HepG2 (cell line): Measurements from ENCODE around the gene SMAD6. TPM values are rescaled to one million over a fixed set of nuclear protein-coding genes. Genes with fewer than 3 reads are reported as not detected.

Source experiments
- ATAC-seq: fragments of 200-7000 bp; cut with Tn5 transposase; 3 replicates; pipeline ENCODE4 v1.9.1; 2020; ENCODE audit warnings: mild to moderate bottlenecking, moderate library complexity
- BruUV-seq: library from RNA; stranded (reverse); fragments of 400-500 nt; replicated peaks from 2 replicates; lab custom pipeline; 2021; lab: Mats Ljungman, UMichigan
- CTCF ChIA-PET: fragments of 300-600 bp; formaldehyde crosslinking; extraction: SDS; loops from one replicate; lab custom pipeline; 2021; ENCODE audit warnings: low total read pairs, inconsistent platforms, low intra/inter-chr PET ratio; lab: Yijun Ruan, JAX
- POLR2A ChIA-PET: fragments of 350-600 bp; sonication (Branson Sonifier 250); formaldehyde crosslinking; loops from one replicate; lab custom pipeline; 2020; ENCODE audit warnings: antibody characterized with exemption, inconsistent platforms; lab: Yijun Ruan, JAX
- DNase-seq: peaks from one replicate; pipeline ENCODE4 v3.0.0-alpha.2; 2015; ENCODE audit warnings: low spot score
- FAIRE-seq: peaks from 3 replicates; lab custom pipeline; 2011; peaks lifted over from hg19 to GRCh38; lab: Jason Lieb, UNC
- H2AFZ ChIP-seq: one replicate; pipeline ENCODE4 v1.6.1; 2011; ENCODE audit warnings: low read length, inconsistent platforms
- H3K27ac ChIP-seq: fragments of 300-600 bp; 3 replicates; pipeline ENCODE4 v1.8.0; 2011; ENCODE audit warnings: mixed run types, mild to moderate bottlenecking, mixed read lengths, low read length, inconsistent platforms; ENCODE audit not compliant: insufficient read depth; ENCODE audit errors: extremely low read length
- H3K27me3 ChIP-seq, 2 experiments: fragments of 200-600 bp in 1 of 2; 2 replicates in 1 of 2; 3 replicates in 1 of 2; pipeline versions ENCODE4 v1.6.0 to v1.8.0; 2011; ENCODE audit warnings: low read length in 2 of 2, mild to moderate bottlenecking in 2 of 2, moderate library complexity in 2 of 2, inconsistent platforms in 1 of 2; ENCODE audit not compliant: insufficient read depth in 2 of 2, control insufficient read depth in 1 of 2
- H3K36me3 ChIP-seq, 2 experiments: fragments of 200-600 bp in 1 of 2; replicated peaks in 1 of 2; 2 replicates in 1 of 2; 3 replicates in 1 of 2; pipeline versions ENCODE4 v1.5.1 to v1.8.0; 2011; ENCODE audit warnings: low read length in 2 of 2, inconsistent platforms in 1 of 2; ENCODE audit not compliant: insufficient read depth in 2 of 2, control insufficient read depth in 1 of 2
- H3K4me1 ChIP-seq: 2 replicates; pipeline ENCODE4 v1.5.1; 2012; ENCODE audit warnings: low read length, inconsistent platforms; ENCODE audit not compliant: insufficient read depth
- H3K4me2 ChIP-seq: 2 replicates; pipeline ENCODE4 v1.6.0; 2011; ENCODE audit warnings: low read depth, low read length, inconsistent platforms
- H3K4me3 ChIP-seq, 3 experiments: fragments of 200-600 bp in 1 of 3; sonication (generic), shearing (Covaris generic) in 1 of 3; replicated peaks in 1 of 3; 2 replicates each; pipeline ENCODE4 v1.5.1; 2011 to 2016; ENCODE audit warnings: low read length in 3 of 3, inconsistent platforms in 2 of 3, low read depth in 2 of 3, mild to moderate bottlenecking in 2 of 3, control low read depth in 1 of 3, mixed read lengths in 1 of 3; ENCODE audit not compliant: insufficient read depth in 1 of 3
- H3K79me2 ChIP-seq: one replicate; pipeline ENCODE4 v1.6.1; 2011; ENCODE audit warnings: low read length, inconsistent platforms; ENCODE audit not compliant: insufficient read depth
- H3K9ac ChIP-seq: 2 replicates; pipeline ENCODE4 v1.6.0; 2011; ENCODE audit warnings: mild to moderate bottlenecking, low read depth, low read length, inconsistent platforms; ENCODE audit not compliant: insufficient read depth
- H3K9me3 ChIP-seq: 2 replicates; pipeline ENCODE4 v1.5.1; 2012; ENCODE audit warnings: mild to moderate bottlenecking, low read length
- H4K20me1 ChIP-seq: 2 replicates; pipeline ENCODE4 v1.6.0; 2011; ENCODE audit warnings: inconsistent platforms, mild to moderate bottlenecking, low read length, moderate library complexity; ENCODE audit not compliant: insufficient read depth
- PAF1 ChIP-seq: IDR thresholded peaks from 2 replicates; pipeline ENCODE4 v1.6.1; 2016; ENCODE audit warnings: missing genetic modification reagents, missing compliant biosample characterization
- WGBS: methylation state at CpG from one replicate; pipeline ENCODE4 v1.1.6; 2017; ENCODE audit warnings: low lambda C conversion rate; 5-methylcytosine and 5-hydroxymethylcytosine counted together
- in situ Hi-C: cut with HindIII; loops from 2 replicates; pipeline ENCODE4 v1.10.0; 2017; ENCODE audit warnings: low pct_unique_long_range_greater_than_20kb; ENCODE audit not compliant: extremely low pct_ligation_motif_present
- intact Hi-C: fragments of 100-400 bp; cut with micrococcal nuclease; formaldehyde crosslinking; loops from one replicate; pipeline ENCODE4 v1.10.0; 2022; ENCODE audit not compliant: unreplicated experiment
- polyA plus RNA-seq, 8 experiments: library from polyadenylated mRNA; depleted of rRNA in 3 of 8; stranded (reverse) in 7 of 8; unstranded in 1 of 8; fragments of >200 nt; fragmentation: Illumina TruSeq in 4 of 8; extraction: Trizol in 4 of 8; gene quantifications; 2 replicates each; pipeline versions ENCODE4 v1.2.1 to v1.2.3, GENCODE V29; 2011 to 2016; ENCODE audit warnings: low read depth in 4 of 8, missing spikeins in 1 of 8, mixed read lengths in 1 of 8; ENCODE audit not compliant: insufficient read depth in 1 of 8
- total RNA-seq, 5 experiments: library from RNA; depleted of rRNA; stranded (reverse); fragments of >200 nt; fragmentation: Illumina TruSeq; extraction: Trizol; gene quantifications; 2 replicates each; pipeline ENCODE4 v1.2.3, GENCODE V29; 2016; ENCODE audit warnings: low read depth in 1 of 5
- TF ChIP-seq, protein P1 (sequence below): sonication (generic); formaldehyde crosslinking; IDR thresholded peaks from 2 replicates; pipeline ENCODE4 v1.5.0; 2020; ENCODE audit warnings: mild to moderate bottlenecking, missing genetic modification reagents
- TF ChIP-seq, protein P2 (sequence below): sonication (generic); formaldehyde crosslinking; IDR thresholded peaks from 2 replicates; pipeline ENCODE4 v1.8.1; 2023; ENCODE audit warnings: missing genetic modification reagents, inconsistent platforms, borderline replicate concordance
- TF ChIP-seq, protein P3 (sequence below): sonication (generic); formaldehyde crosslinking; IDR thresholded peaks from 2 replicates; pipeline ENCODE4 v1.4.0; 2020; ENCODE audit warnings: missing genetic modification reagents, mild to moderate bottlenecking, borderline replicate concordance
- TF ChIP-seq, protein P4 (sequence below): sonication (generic); formaldehyde crosslinking; IDR thresholded peaks from 2 replicates; pipeline ENCODE4 v1.4.0; 2020; ENCODE audit warnings: missing genetic modification reagents, borderline replicate concordance

The SMAD6 gene
- total and polyA plus RNA-seq, 2 of the 13 experiments (the other 11 are each of a cell fraction or from before 2014, with no cell fraction given), result 3.3 to 4.4 TPM

GRCh38 chr15:66692808-66693596, 9.0 kb upstream of the SMAD6 start:
- DNase-seq (no peak), ATAC-seq (no peak), FAIRE-seq (no peak)
- BruUV-seq, result no TSS peak
- Histone ChIP-seq H2AFZ (no peak overlapping the region), H3K27ac (no peak overlapping the region), H3K27me3 (no peaks in the 10 kb centered on the region), H3K4me3 (no peak overlapping the region), H3K36me3 (no peaks in the 10 kb centered on the region), H4K20me1 (no peaks in the 10 kb centered on the region), H3K9ac (no peak overlapping the region), H3K9me3 (no peaks in the 10 kb centered on the region), H3K79me2 (no peaks in the 10 kb centered on the region), H3K4me1 (peaks cover 1% of the 10 kb centered on the region), H3K4me2 (no peak overlapping the region)
- 61% methylated on average over 6 of the region's 6 CpGs for WGBS
- intact Hi-C loops (no loop called here), in situ Hi-C loops (no loop called here)
- ChIA-PET POLR2A (interaction anchor here (0.7 kb wide), 1 partner anchor 1341 kb away, joined by 3 read pairs; no protein-coding TSS in a partner anchor), CTCF (no interaction called here)
- TF ChIP-seq, protein P1, sequence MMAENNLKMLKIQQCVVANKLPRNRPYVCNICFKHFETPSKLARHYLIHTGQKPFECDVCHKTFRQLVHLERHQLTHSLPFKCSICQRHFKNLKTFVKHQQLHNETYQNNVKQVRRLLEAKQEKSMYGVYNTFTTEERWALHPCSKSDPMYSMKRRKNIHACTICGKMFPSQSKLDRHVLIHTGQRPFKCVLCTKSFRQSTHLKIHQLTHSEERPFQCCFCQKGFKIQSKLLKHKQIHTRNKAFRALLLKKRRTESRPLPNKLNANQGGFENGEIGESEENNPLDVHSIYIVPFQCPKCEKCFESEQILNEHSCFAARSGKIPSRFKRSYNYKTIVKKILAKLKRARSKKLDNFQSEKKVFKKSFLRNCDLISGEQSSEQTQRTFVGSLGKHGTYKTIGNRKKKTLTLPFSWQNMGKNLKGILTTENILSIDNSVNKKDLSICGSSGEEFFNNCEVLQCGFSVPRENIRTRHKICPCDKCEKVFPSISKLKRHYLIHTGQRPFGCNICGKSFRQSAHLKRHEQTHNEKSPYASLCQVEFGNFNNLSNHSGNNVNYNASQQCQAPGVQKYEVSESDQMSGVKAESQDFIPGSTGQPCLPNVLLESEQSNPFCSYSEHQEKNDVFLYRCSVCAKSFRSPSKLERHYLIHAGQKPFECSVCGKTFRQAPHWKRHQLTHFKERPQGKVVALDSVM, result no peak
- TF ChIP-seq, protein P2, sequence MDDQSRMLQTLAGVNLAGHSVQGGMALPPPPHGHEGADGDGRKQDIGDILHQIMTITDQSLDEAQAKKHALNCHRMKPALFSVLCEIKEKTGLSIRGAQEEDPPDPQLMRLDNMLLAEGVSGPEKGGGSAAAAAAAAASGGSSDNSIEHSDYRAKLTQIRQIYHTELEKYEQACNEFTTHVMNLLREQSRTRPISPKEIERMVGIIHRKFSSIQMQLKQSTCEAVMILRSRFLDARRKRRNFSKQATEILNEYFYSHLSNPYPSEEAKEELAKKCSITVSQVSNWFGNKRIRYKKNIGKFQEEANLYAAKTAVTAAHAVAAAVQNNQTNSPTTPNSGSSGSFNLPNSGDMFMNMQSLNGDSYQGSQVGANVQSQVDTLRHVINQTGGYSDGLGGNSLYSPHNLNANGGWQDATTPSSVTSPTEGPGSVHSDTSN (CRISPR knock-in tag), result no peak
- TF ChIP-seq PAF1, result no peak
- TF ChIP-seq, protein P3, sequence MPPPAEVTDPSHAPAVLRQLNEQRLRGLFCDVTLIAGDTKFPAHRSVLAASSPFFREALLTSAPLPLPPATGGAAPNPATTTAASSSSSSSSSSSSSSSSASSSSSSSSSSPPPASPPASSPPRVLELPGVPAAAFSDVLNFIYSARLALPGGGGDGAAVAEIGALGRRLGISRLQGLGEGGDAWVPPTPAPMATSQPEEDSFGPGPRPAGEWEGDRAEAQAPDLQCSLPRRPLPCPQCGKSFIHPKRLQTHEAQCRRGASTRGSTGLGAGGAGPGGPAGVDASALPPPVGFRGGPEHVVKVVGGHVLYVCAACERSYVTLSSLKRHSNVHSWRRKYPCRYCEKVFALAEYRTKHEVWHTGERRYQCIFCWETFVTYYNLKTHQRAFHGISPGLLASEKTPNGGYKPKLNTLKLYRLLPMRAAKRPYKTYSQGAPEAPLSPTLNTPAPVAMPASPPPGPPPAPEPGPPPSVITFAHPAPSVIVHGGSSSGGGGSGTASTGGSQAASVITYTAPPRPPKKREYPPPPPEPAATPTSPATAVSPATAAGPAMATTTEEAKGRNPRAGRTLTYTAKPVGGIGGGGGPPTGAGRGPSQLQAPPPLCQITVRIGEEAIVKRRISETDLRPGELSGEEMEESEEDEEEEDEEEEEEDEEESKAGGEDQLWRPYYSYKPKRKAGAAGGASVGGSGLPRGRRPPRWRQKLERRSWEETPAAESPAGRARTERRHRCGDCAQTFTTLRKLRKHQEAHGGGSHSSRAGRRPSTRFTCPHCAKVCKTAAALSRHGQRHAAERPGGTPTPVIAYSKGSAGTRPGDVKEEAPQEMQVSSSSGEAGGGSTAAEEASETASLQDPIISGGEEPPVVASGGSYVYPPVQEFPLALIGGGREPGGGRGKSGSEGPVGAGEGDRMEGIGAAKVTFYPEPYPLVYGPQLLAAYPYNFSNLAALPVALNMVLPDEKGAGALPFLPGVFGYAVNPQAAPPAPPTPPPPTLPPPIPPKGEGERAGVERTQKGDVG (CRISPR knock-in tag), result no peak
- TF ChIP-seq, protein P4, sequence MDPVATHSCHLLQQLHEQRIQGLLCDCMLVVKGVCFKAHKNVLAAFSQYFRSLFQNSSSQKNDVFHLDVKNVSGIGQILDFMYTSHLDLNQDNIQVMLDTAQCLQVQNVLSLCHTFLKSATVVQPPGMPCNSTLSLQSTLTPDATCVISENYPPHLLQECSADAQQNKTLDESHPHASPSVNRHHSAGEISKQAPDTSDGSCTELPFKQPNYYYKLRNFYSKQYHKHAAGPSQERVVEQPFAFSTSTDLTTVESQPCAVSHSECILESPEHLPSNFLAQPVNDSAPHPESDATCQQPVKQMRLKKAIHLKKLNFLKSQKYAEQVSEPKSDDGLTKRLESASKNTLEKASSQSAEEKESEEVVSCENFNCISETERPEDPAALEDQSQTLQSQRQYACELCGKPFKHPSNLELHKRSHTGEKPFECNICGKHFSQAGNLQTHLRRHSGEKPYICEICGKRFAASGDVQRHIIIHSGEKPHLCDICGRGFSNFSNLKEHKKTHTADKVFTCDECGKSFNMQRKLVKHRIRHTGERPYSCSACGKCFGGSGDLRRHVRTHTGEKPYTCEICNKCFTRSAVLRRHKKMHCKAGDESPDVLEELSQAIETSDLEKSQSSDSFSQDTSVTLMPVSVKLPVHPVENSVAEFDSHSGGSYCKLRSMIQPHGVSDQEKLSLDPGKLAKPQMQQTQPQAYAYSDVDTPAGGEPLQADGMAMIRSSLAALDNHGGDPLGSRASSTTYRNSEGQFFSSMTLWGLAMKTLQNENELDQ (CRISPR knock-in tag), result no peak
